ENCODE measurements around the gene TOM1L2.

- TF ChIP-seq, protein P1, sequence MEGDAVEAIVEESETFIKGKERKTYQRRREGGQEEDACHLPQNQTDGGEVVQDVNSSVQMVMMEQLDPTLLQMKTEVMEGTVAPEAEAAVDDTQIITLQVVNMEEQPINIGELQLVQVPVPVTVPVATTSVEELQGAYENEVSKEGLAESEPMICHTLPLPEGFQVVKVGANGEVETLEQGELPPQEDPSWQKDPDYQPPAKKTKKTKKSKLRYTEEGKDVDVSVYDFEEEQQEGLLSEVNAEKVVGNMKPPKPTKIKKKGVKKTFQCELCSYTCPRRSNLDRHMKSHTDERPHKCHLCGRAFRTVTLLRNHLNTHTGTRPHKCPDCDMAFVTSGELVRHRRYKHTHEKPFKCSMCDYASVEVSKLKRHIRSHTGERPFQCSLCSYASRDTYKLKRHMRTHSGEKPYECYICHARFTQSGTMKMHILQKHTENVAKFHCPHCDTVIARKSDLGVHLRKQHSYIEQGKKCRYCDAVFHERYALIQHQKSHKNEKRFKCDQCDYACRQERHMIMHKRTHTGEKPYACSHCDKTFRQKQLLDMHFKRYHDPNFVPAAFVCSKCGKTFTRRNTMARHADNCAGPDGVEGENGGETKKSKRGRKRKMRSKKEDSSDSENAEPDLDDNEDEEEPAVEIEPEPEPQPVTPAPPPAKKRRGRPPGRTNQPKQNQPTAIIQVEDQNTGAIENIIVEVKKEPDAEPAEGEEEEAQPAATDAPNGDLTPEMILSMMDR (IDR thresholded peaks at IDR 0.05): no peak
- TF ChIP-seq POLR2AphosphoS5 (IDR thresholded peaks at IDR 0.05; ENCODE audit: insufficient read depth in 1 of 2, low read depth in 1 of 2): peak in 1 of 2 donors; percentile 37
- no peak for TF ChIP-seq POLR2A (IDR thresholded peaks at IDR 0.05)
Measured at GRCh38 chr17:17947966-17948365, 24.2 kb downstream of the TOM1L2 start.
